GM23248 (cell line): Measurements from ENCODE around the gene YBX1.

Source experiments
- EZH2 ChIP-seq: fragments of 200-600 bp; sonication (generic); IDR thresholded peaks from 2 replicates; pipeline ENCODE4 v1.6.1; 2018; ENCODE audit warnings: antibody characterized with exemption, mild to moderate bottlenecking; ENCODE audit not compliant: insufficient read depth, poor library complexity, severe bottlenecking
- EZH2phosphoT487 ChIP-seq: fragments of 200-600 bp; sonication (generic); IDR thresholded peaks from 2 replicates; pipeline ENCODE4 v1.6.1; 2018; ENCODE audit warnings: antibody characterized with exemption, moderate library complexity, mild to moderate bottlenecking, low read depth; ENCODE audit not compliant: insufficient read depth

DNA sequence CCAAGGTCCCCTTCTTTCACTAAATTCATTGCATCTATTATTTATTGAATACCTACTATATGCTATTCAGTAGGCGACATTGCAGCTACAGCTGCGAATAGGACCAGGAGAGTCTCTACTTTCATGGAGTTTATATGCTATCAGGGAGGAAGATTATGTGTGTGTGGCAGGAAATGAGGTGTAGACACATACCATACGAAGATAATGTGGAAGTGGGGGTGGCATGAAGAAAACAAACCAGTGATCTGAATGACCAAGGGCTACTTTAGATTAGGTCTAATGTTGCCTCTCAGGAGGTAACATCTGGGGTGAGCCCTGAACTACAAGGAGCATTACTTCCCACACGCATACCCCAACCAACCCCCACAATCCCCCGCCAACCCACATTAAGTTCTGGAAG, 25.0 kb upstream of the YBX1 start:
- TF ChIP-seq EZH2 (no peak), EZH2phosphoT487 (no peak)
